H1 (cell line): ENCODE data around the gene LRP1. TPM values are rescaled to one million over a fixed set of nuclear protein-coding genes. Genes with fewer than 3 reads are reported as not detected.

Experiments
- CTCF ChIA-PET: fragments of 300-600 bp; sonication (Branson Sonifier 250); formaldehyde crosslinking; loops from one replicate; lab custom pipeline; 2021; ENCODE audit not compliant: partially characterized antibody; lab: Charles Lee
- POLR2A ChIA-PET: fragments of 300-600 bp; sonication (Branson Sonifier 250); formaldehyde crosslinking; loops from one replicate; lab custom pipeline; 2021; ENCODE audit warnings: inconsistent platforms; ENCODE audit not compliant: partially characterized antibody; lab: Charles Lee
- DNase-seq, 2 experiments: peaks; one replicate each; pipeline versions ENCODE4 v3.0.0 to v3.0.0-alpha.2; 2010 to 2022; ENCODE audit warnings: low spot score in 2 of 2, low read depth in 1 of 2, mixed read lengths in 1 of 2
- FAIRE-seq: peaks from 2 replicates; lab custom pipeline; 2011; peaks lifted over from hg19 to GRCh38; lab: Jason Lieb, UNC
- H2AFZ ChIP-seq: 2 replicates; pipeline ENCODE4 v1.8.1; 2012; ENCODE audit warnings: low read length, inconsistent platforms
- H2AK5ac ChIP-seq: 2 replicates; pipeline ENCODE4 v1.6.1; 2013; ENCODE audit warnings: low read depth, low read length
- H2BK120ac ChIP-seq: replicated peaks from 2 replicates; pipeline ENCODE3; 2013; ENCODE audit warnings: low read depth, low read length, inconsistent platforms
- H2BK12ac ChIP-seq: 2 replicates; pipeline ENCODE4 v1.6.1; 2013; ENCODE audit warnings: low read depth, low read length
- H2BK15ac ChIP-seq: 2 replicates; pipeline ENCODE4 v1.6.1; 2013; ENCODE audit warnings: low read length
- H2BK20ac ChIP-seq: 2 replicates; pipeline ENCODE4 v1.6.1; 2013; ENCODE audit warnings: low read length
- H2BK5ac ChIP-seq: 2 replicates; pipeline ENCODE4 v1.6.1; 2013; ENCODE audit warnings: low read depth, low read length
- H3K14ac ChIP-seq: 2 replicates; pipeline ENCODE4 v1.6.1; 2013; ENCODE audit warnings: inconsistent platforms; ENCODE audit not compliant: insufficient read length
- H3K18ac ChIP-seq: 2 replicates; pipeline ENCODE4 v1.6.1; 2013; ENCODE audit warnings: low read length; ENCODE audit errors: extremely low read depth
- H3K23ac ChIP-seq: 2 replicates; pipeline ENCODE4 v1.6.1; 2013; ENCODE audit warnings: inconsistent platforms; ENCODE audit not compliant: insufficient read length
- H3K23me2 ChIP-seq: 2 replicates; pipeline ENCODE4 v1.6.1; 2013; ENCODE audit warnings: low read depth, low read length
- H3K27ac ChIP-seq: 2 replicates; pipeline ENCODE4 v1.6.1; 2011; ENCODE audit warnings: low read depth, low read length, inconsistent platforms
- H3K27me3 ChIP-seq, 4 experiments: replicated peaks in 1 of 4; 1 replicate in 1 of 4; 2 replicates in 3 of 4; pipeline versions ENCODE4 v1.6.1 to v1.8.1; 2011 to 2013; ENCODE audit warnings: low read length in 3 of 4, mild to moderate bottlenecking in 3 of 4, inconsistent platforms in 2 of 4, mixed read lengths in 2 of 4, moderate library complexity in 1 of 4; ENCODE audit not compliant: control insufficient read depth in 3 of 4, insufficient read depth in 3 of 4; ENCODE audit errors: extremely low read depth in 1 of 4
- H3K36me3 ChIP-seq, 4 experiments: 2 replicates each; pipeline versions ENCODE4 v1.6.1 to v1.8.1; 2011 to 2013; ENCODE audit warnings: mild to moderate bottlenecking in 4 of 4, low read length in 3 of 4, moderate library complexity in 2 of 4, control low read depth in 1 of 4, inconsistent platforms in 1 of 4; ENCODE audit not compliant: insufficient read depth in 4 of 4, control insufficient read depth in 2 of 4
- H3K4ac ChIP-seq: replicated peaks from 2 replicates; pipeline ENCODE3; 2013; ENCODE audit warnings: low read length, low read depth, mixed read lengths, inconsistent platforms; ENCODE audit not compliant: insufficient read length
- H3K4me1 ChIP-seq, 4 experiments: replicated peaks in 1 of 4; 1 replicate in 1 of 4; 2 replicates in 3 of 4; pipeline versions ENCODE4 v1.6.1 to v1.8.1; 2011 to 2013; ENCODE audit warnings: low read length in 3 of 4, inconsistent platforms in 2 of 4, mixed read lengths in 1 of 4; ENCODE audit not compliant: insufficient read depth in 4 of 4, control insufficient read depth in 3 of 4
- H3K4me2 ChIP-seq, 2 experiments: 2 replicates each; pipeline versions ENCODE4 v1.6.1 to v1.8.1; 2011 to 2013; ENCODE audit warnings: low read depth in 2 of 2, low read length in 2 of 2, control low read depth in 1 of 2, inconsistent platforms in 1 of 2, mild to moderate bottlenecking in 1 of 2; ENCODE audit not compliant: insufficient read depth in 1 of 2
- H3K4me3 ChIP-seq, 4 experiments: fragments of 200-600, 300-600 bp in 1 of 4; sonication (generic), shearing (Covaris generic), sonication (Bioruptor Twin) in 1 of 4; 2 replicates each; pipeline versions ENCODE4 v1.5.1 to v1.8.1; 2011 to 2016; ENCODE audit warnings: low read length in 4 of 4, low read depth in 3 of 4, control low read depth in 2 of 4, inconsistent platforms in 2 of 4, mild to moderate bottlenecking in 2 of 4, mixed read lengths in 1 of 4, moderate library complexity in 1 of 4; ENCODE audit not compliant: insufficient read depth in 2 of 4; ENCODE audit errors: extremely low read depth in 1 of 4
- H3K56ac ChIP-seq: replicated peaks from 2 replicates; pipeline ENCODE3; 2013; ENCODE audit warnings: low read depth, mild to moderate bottlenecking, mixed read lengths, low read length, inconsistent platforms; ENCODE audit not compliant: insufficient read length
- H3K79me1 ChIP-seq: 2 replicates; pipeline ENCODE4 v1.6.1; 2013; ENCODE audit warnings: low read depth, low read length, control low read depth
- H3K79me2 ChIP-seq, 2 experiments: 2 replicates each; pipeline versions ENCODE4 v1.6.1 to v1.8.1; 2012 to 2013; ENCODE audit warnings: low read length in 2 of 2, mild to moderate bottlenecking in 2 of 2, inconsistent platforms in 1 of 2; ENCODE audit not compliant: insufficient read depth in 2 of 2, control insufficient read depth in 1 of 2
- H3K9ac ChIP-seq, 4 experiments: replicated peaks in 1 of 4; 1 replicate in 1 of 4; 2 replicates in 3 of 4; pipeline versions ENCODE4 v1.6.1 to v1.8.1; 2011 to 2013; ENCODE audit warnings: low read depth in 3 of 4, low read length in 3 of 4, control low read depth in 2 of 4, mild to moderate bottlenecking in 2 of 4, moderate library complexity in 2 of 4, inconsistent platforms in 1 of 4; ENCODE audit errors: extremely low read depth in 1 of 4
- H3K9me3 ChIP-seq, 2 experiments: 2 replicates each; pipeline versions ENCODE4 v1.6.1 to v1.8.1; 2012 to 2013; ENCODE audit warnings: mild to moderate bottlenecking in 2 of 2, moderate library complexity in 2 of 2, control low read depth in 1 of 2, inconsistent platforms in 1 of 2, low read depth in 1 of 2, low read length in 1 of 2, mixed read lengths in 1 of 2; ENCODE audit not compliant: insufficient read depth in 2 of 2
- H4K20me1 ChIP-seq, 2 experiments: replicated peaks in 1 of 2; 2 replicates each; pipeline versions ENCODE3 to v1.8.1; 2011 to 2013; ENCODE audit warnings: inconsistent platforms in 2 of 2, low read length in 2 of 2, mild to moderate bottlenecking in 1 of 2; ENCODE audit not compliant: insufficient read depth in 2 of 2, control insufficient read depth in 1 of 2
- H4K5ac ChIP-seq: 2 replicates; pipeline ENCODE4 v1.6.1; 2013; ENCODE audit warnings: low read length, low read depth, mixed read lengths, inconsistent platforms; ENCODE audit not compliant: insufficient read length
- H4K8ac ChIP-seq: 2 replicates; pipeline ENCODE4 v1.8.0; 2013; ENCODE audit warnings: mild to moderate bottlenecking, moderate library complexity, low read length, inconsistent platforms; ENCODE audit not compliant: insufficient read depth; ENCODE audit errors: extremely low read depth
- H4K91ac ChIP-seq: replicated peaks from 2 replicates; pipeline ENCODE3; 2013; ENCODE audit warnings: low read length, mixed read lengths, inconsistent platforms; ENCODE audit not compliant: insufficient read length
- CBX8 ChIP-seq: fragments of 300-800, 300-1000 bp; sonication (generic); IDR thresholded peaks from 2 replicates; pipeline ENCODE4 v1.7.1; 2016; ENCODE audit warnings: low read depth, low read length, borderline replicate concordance
- CEBPB ChIP-seq: IDR thresholded peaks from 2 replicates; pipeline ENCODE4 v1.6.1; 2012; ENCODE audit warnings: low read depth, low read length
- CHD1 ChIP-seq: IDR thresholded peaks from 2 replicates; pipeline ENCODE4 v1.6.1; 2012; ENCODE audit warnings: low read depth, low read length, improper control_type of control experiment
- CREB1 ChIP-seq: IDR thresholded peaks from 2 replicates; pipeline ENCODE4 v1.6.1; 2012; ENCODE audit warnings: inconsistent platforms
- CTBP2 ChIP-seq: IDR thresholded peaks from 2 replicates; pipeline ENCODE4 v1.7.0; 2011; ENCODE audit warnings: borderline replicate concordance, mild to moderate bottlenecking, moderate library complexity, mixed read lengths, low read length; ENCODE audit not compliant: insufficient read depth, insufficient read length
- EZH2 ChIP-seq: fragments of 200-600 bp; sonication (generic); IDR thresholded peaks from 2 replicates; pipeline ENCODE4 v1.7.1; 2012; ENCODE audit warnings: low read depth, mild to moderate bottlenecking, moderate library complexity, low read length, inconsistent platforms; ENCODE audit not compliant: severe bottlenecking
- MAFK ChIP-seq: IDR thresholded peaks from 2 replicates; pipeline ENCODE4 v1.6.1; 2012; ENCODE audit warnings: low read depth, mild to moderate bottlenecking, improper control_type of control experiment, low read length
- PHF8 ChIP-seq: fragments of 200-600 bp; sonication (generic); conservative IDR thresholded peaks from 2 replicates; pipeline ENCODE4 v1.7.1; 2012; ENCODE audit warnings: low read depth, mild to moderate bottlenecking, inconsistent platforms, low read length, moderate library complexity
- POLR2A ChIP-seq, 2 experiments: IDR thresholded peaks; 1 replicate in 1 of 2; 2 replicates in 1 of 2; pipeline ENCODE4 v1.6.1; 2011; ENCODE audit warnings: low read depth in 2 of 2, low read length in 2 of 2, mild to moderate bottlenecking in 2 of 2; ENCODE audit errors: control extremely low read depth in 1 of 2
- RAD21 ChIP-seq, 2 experiments: IDR thresholded peaks in 1 of 2; conservative IDR thresholded peaks in 1 of 2; 2 replicates each; pipeline ENCODE4 v1.6.1; 2011; ENCODE audit warnings: low read depth in 2 of 2, low read length in 2 of 2, improper control_type of control experiment in 1 of 2, inconsistent platforms in 1 of 2, mild to moderate bottlenecking in 1 of 2, moderate library complexity in 1 of 2
- SIN3A ChIP-seq, 2 experiments: IDR thresholded peaks in 1 of 2; conservative IDR thresholded peaks in 1 of 2; 2 replicates each; pipeline ENCODE4 v1.6.1; 2011 to 2012; ENCODE audit warnings: low read length in 2 of 2, improper control_type of control experiment in 1 of 2, low read depth in 1 of 2, mild to moderate bottlenecking in 1 of 2
- TAF7 ChIP-seq: optimal IDR thresholded peaks from 2 replicates; pipeline ENCODE3; 2011; ENCODE audit warnings: low read depth, mild to moderate bottlenecking, inconsistent platforms, low read length, moderate library complexity, borderline replicate concordance
- WGBS, 2 experiments: shearing (Covaris generic) in 1 of 2; methylation state at CpG; one replicate each; pipeline versions ENCODE4 v1.1.6 to v1.1.7; 2013 to 2015; ENCODE audit warnings: low lambda C conversion rate in 2 of 2, mixed read lengths in 2 of 2, inconsistent platforms in 1 of 2, low coverage in 1 of 2, missing lambda C conversion rate in 1 of 2; ENCODE audit not compliant: insufficient replicate concordance in 2 of 2, insufficient coverage in 1 of 2, insufficient read length in 1 of 2; ENCODE audit errors: extremely low coverage in 1 of 2, missing lambda C conversion rate in 1 of 2; 5-methylcytosine and 5-hydroxymethylcytosine counted together
- polyA plus RNA-seq, 7 experiments: library from polyadenylated mRNA; depleted of rRNA in 3 of 7; stranded (reverse) in 5 of 7; unstranded in 2 of 7; fragments of >200 nt in 5 of 7; fragments of 200-250 nt in 2 of 7; gene quantifications; 1 replicate in 5 of 7; 2 replicates in 1 of 7; 4 replicates in 1 of 7; pipeline versions ENCODE4 v1.2.1 to v1.2.3, GENCODE V29; 2011 to 2013; ENCODE audit warnings: missing spikeins in 2 of 7, mixed read lengths in 2 of 7
- total RNA-seq: library from RNA; stranded (reverse); fragmentation: NEBNext Ultra II Directional; extraction: Animal tissue kit (Norgen Biotek cat#: 25700); gene quantifications from 2 replicates; pipeline ENCODE4 v1.2.1, GENCODE V29; 2021
- TF ChIP-seq, protein P1 (sequence below): IDR thresholded peaks from 2 replicates; pipeline ENCODE4 v1.6.1; 2012; ENCODE audit warnings: inconsistent platforms

The LRP1 gene
- total and polyA plus RNA-seq, 2 of the 8 experiments (the other 6 are each of a cell fraction or from before 2014, with no cell fraction given): 35.3 to 92.5 TPM

DNA sequence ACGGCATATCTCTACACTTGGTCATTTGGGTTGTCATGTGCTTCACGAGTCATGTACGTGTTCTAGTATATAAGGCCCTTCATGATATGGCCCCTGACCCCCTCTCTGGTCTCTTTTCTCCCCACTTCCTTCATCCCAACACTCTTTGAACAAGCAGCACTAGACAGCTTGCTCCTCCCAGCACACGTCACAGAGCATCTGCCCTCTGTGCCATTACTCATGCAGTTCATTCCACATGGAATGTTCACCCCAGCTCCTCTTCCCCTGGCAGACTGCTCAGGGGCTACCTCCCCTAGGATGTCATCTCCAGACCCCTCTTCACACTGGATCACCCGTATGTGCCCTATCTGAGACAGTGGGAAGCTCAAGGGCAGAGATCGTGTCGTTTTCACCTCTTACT is 33.2 kb downstream of the LRP1 start:
- Histone ChIP-seq H3K36me3 (peaks cover 40 to 95% (median 73%) of the 10 kb centered on the region in 4 experiments; a peak in 7 of 8 replicates), H3K14ac (no peak overlapping the region), H4K91ac (no peak overlapping the region), H3K4me2 (no peak overlapping the region), H3K9ac (no peak overlapping the region), H2BK5ac (no peak overlapping the region), H3K4ac (no peak overlapping the region), H3K23me2 (no peaks in the 10 kb centered on the region), H2AK5ac (no peak overlapping the region), H3K27ac (no peak overlapping the region), H2BK120ac (no peak overlapping the region), H2BK20ac (no peak overlapping the region), H4K5ac (no peak overlapping the region), H2BK15ac (no peak overlapping the region), H4K20me1 (peaks cover 3 to 19% of the 10 kb centered on the region in 2 experiments), H2BK12ac (no peak overlapping the region), H4K8ac (no peak overlapping the region), H3K4me1 (no peaks in the 10 kb centered on the region), H3K27me3 (no peaks in the 10 kb centered on the region), H3K79me2 (no peaks in the 10 kb centered on the region), H3K56ac (no peak overlapping the region), H2AFZ (no peak overlapping the region), H3K18ac (no peak overlapping the region), H3K9me3 (no peaks in the 10 kb centered on the region), H3K4me3 (no peak overlapping the region), H3K23ac (no peak overlapping the region), H3K79me1 (no peaks in the 10 kb centered on the region)
- DNase-seq (no peak), FAIRE-seq (no peak)
- POLR2A ChIA-PET: interaction anchor here (1.2 to 10.8 kb wide), 5 partner anchors 8 to 26 kb away, joined by 5 to 75 read pairs (median 6); no protein-coding TSS in a partner anchor
- CTCF ChIA-PET: interaction anchor here (0.7 to 10.6 kb wide), 7 partner anchors 10 to 321 kb away, joined by 3 to 150 read pairs (median 3); no protein-coding TSS in a partner anchor
- WGBS, 2 experiments: 87% methylated on average over 7 of the region's 7 CpGs; no CpG with 5 or more reads in 1 of the 2 experiments
- TF ChIP-seq PHF8: no peak
- TF ChIP-seq POLR2A (IDR thresholded peaks at IDR 0.05; ENCODE audit: control extremely low read depth in 1 of 2, low read depth in 2 of 2, low read length in 2 of 2): no peak
- no peak for TF ChIP-seq CREB1
- no peak for TF ChIP-seq RAD21 (IDR thresholded peaks at IDR 0.05 in 1 of 2, conservative IDR thresholded peaks at IDR 0.05 in 1 of 2; ENCODE audit: low read depth in 2 of 2, low read length in 2 of 2)
- no peak for TF ChIP-seq SIN3A (conservative IDR thresholded peaks at IDR 0.05 in 1 of 2, IDR thresholded peaks at IDR 0.05 in 1 of 2; ENCODE audit: low read depth in 1 of 2, low read length in 2 of 2)
- TF ChIP-seq CBX8: no peak
- no peak for TF ChIP-seq MAFK
- no peak for TF ChIP-seq CEBPB
- no peak for TF ChIP-seq CTBP2
- no peak for TF ChIP-seq TAF7
- TF ChIP-seq EZH2: no peak
- TF ChIP-seq CHD1: no peak
- TF ChIP-seq, protein P1, sequence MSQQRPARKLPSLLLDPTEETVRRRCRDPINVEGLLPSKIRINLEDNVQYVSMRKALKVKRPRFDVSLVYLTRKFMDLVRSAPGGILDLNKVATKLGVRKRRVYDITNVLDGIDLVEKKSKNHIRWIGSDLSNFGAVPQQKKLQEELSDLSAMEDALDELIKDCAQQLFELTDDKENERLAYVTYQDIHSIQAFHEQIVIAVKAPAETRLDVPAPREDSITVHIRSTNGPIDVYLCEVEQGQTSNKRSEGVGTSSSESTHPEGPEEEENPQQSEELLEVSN: no peak
